MG63 (cell line): ENCODE measurements around the gene DNAH9. TPM values are rescaled to one million over a fixed set of nuclear protein-coding genes. Genes with fewer than 3 reads are reported as not detected.

ENCODE experiments used
- DNase-seq: peaks from one replicate; pipeline ENCODE4 v3.0.0-alpha.2; 2020
- H3K27me3 ChIP-seq: fragments of 250-450 bp; sonication (Bioruptor Pico); 2 replicates; pipeline ENCODE4 v1.5.1; 2020; ENCODE audit warnings: mild to moderate bottlenecking, moderate library complexity
- H3K36me3 ChIP-seq: fragments of 250-450 bp; sonication (Bioruptor Pico); 2 replicates; pipeline ENCODE4 v1.5.1; 2020; ENCODE audit warnings: mild to moderate bottlenecking, moderate library complexity
- H3K4me3 ChIP-seq: fragments of 250-450 bp; sonication (Bioruptor Pico); 2 replicates; pipeline ENCODE4 v1.5.1; 2020; ENCODE audit warnings: mild to moderate bottlenecking, moderate library complexity
- H3K9me3 ChIP-seq: fragments of 250-450 bp; sonication (Bioruptor Pico); 2 replicates; pipeline ENCODE4 v1.5.1; 2020; ENCODE audit warnings: mild to moderate bottlenecking, moderate library complexity
- total RNA-seq: library from RNA; depleted of rRNA; stranded (reverse); fragments of >200 nt; shearing (Covaris generic); gene quantifications from 2 replicates; pipeline ENCODE4 v1.2.3, GENCODE V29; 2014; ENCODE audit warnings: low replicate concordance

The DNAH9 gene
- total RNA-seq, 1 experiment from 2014 or later = not detected

GRCh38 chr17:11768106-11768505 is 169.8 kb downstream of the DNAH9 start:
- Histone ChIP-seq H3K4me3 (no peak overlapping the region), H3K27me3 (no peaks in the 10 kb centered on the region), H3K9me3 (no peaks in the 10 kb centered on the region), H3K36me3 (no peaks in the 10 kb centered on the region)
- no peak for DNase-seq

- H3K9me3 ChIP-seq = no peaks in the 10 kb centered on the region
- DNase-seq = no peak
- no peaks in the 10 kb centered on the region for H3K36me3 ChIP-seq
- no peak overlapping the region for H3K4me3 ChIP-seq
- H3K27me3 ChIP-seq = no peaks in the 10 kb centered on the region
These were observed 170.7 kb downstream of the DNAH9 start for GRCh38 chr17:11768981-11769380.

- H3K27me3 ChIP-seq = no peaks in the 10 kb centered on the region
These were observed 173.8 kb downstream of the DNAH9 start for GRCh38 chr17:11772031-11772430.

GRCh38 chr17:11779892-11780291 is 181.6 kb downstream of the DNAH9 start:
- Histone ChIP-seq H3K27me3 (no peaks in the 10 kb centered on the region), H3K4me3 (no peak overlapping the region), H3K9me3 (no peaks in the 10 kb centered on the region), H3K36me3 (no peaks in the 10 kb centered on the region)
- DNase-seq = no peak

More at GRCh38 chr17:11772031-11772430, 173.8 kb downstream of the DNAH9 start:
- Histone ChIP-seq H3K4me3 (no peak overlapping the region), H3K36me3 (no peaks in the 10 kb centered on the region), H3K9me3 (no peaks in the 10 kb centered on the region)
- DNase-seq = no peak

- no peaks in the 10 kb centered on the region for H3K27me3 ChIP-seq
- no peaks in the 10 kb centered on the region for H3K9me3 ChIP-seq
- no peaks in the 10 kb centered on the region for H3K36me3 ChIP-seq
- DNase-seq = no peak
- H3K4me3 ChIP-seq = no peak overlapping the region
These were observed 182.4 kb downstream of the DNAH9 start for GRCh38 chr17:11780621-11781020.

GRCh38 chr17:11786711-11787438 is 188.6 kb downstream of the DNAH9 start:
- no peak for DNase-seq
- no peaks in the 10 kb centered on the region for H3K27me3 ChIP-seq
- H3K9me3 ChIP-seq = no peaks in the 10 kb centered on the region
- H3K4me3 ChIP-seq = no peak overlapping the region
- no peaks in the 10 kb centered on the region for H3K36me3 ChIP-seq

- no peak overlapping the region for H3K4me3 ChIP-seq
- no peaks in the 10 kb centered on the region for H3K9me3 ChIP-seq
- no peaks in the 10 kb centered on the region for H3K27me3 ChIP-seq
- H3K36me3 ChIP-seq = no peaks in the 10 kb centered on the region
- no peak for DNase-seq
These were observed 197.6 kb downstream of the DNAH9 start for GRCh38 chr17:11795906-11796305.

GRCh38 chr17:11797803-11798202 is 199.5 kb downstream of the DNAH9 start:
- no peak overlapping the region for H3K4me3 ChIP-seq
- no peak for DNase-seq
- H3K36me3 ChIP-seq = no peaks in the 10 kb centered on the region
- H3K9me3 ChIP-seq = no peaks in the 10 kb centered on the region
- H3K27me3 ChIP-seq = no peaks in the 10 kb centered on the region

- no peaks in the 10 kb centered on the region for H3K36me3 ChIP-seq
- no peak overlapping the region for H3K4me3 ChIP-seq
- H3K9me3 ChIP-seq = no peaks in the 10 kb centered on the region
- 0 out of 2 replicates have a peak, but pooled peaks cover 2% of the 10 kb centered on the region for H3K27me3 ChIP-seq
- DNase-seq = no peak
These were observed 205.1 kb downstream of the DNAH9 start for GRCh38 chr17:11803231-11803969.

- no peaks in the 10 kb centered on the region for H3K36me3 ChIP-seq
- H3K9me3 ChIP-seq = no peaks in the 10 kb centered on the region
- 0 out of 2 replicates have a peak, but pooled peaks cover 2% of the 10 kb centered on the region for H3K27me3 ChIP-seq
- H3K4me3 ChIP-seq = no peak overlapping the region
- DNase-seq = no peak
These were observed 206.9 kb downstream of the DNAH9 start for GRCh38 chr17:11805138-11805537.

- no peak for DNase-seq
- Histone ChIP-seq H3K9me3 (no peaks in the 10 kb centered on the region), H3K27me3 (0 out of 2 replicates have a peak, but pooled peaks cover 2% of the 10 kb centered on the region), H3K4me3 (no peak overlapping the region), H3K36me3 (no peaks in the 10 kb centered on the region)
These were observed 207.7 kb downstream of the DNAH9 start for GRCh38 chr17:11805952-11806351.

- Histone ChIP-seq H3K9me3 (no peaks in the 10 kb centered on the region), H3K27me3 (0 out of 2 replicates have a peak, but pooled peaks cover 2% of the 10 kb centered on the region), H3K4me3 (no peak overlapping the region), H3K36me3 (no peaks in the 10 kb centered on the region)
- DNase-seq = no peak
These were observed 209.3 kb downstream of the DNAH9 start for GRCh38 chr17:11807606-11808005.

GRCh38 chr17:11813278-11813677 is 215.0 kb downstream of the DNAH9 start:
- Histone ChIP-seq H3K27me3 (no peaks in the 10 kb centered on the region), H3K36me3 (no peaks in the 10 kb centered on the region), H3K4me3 (no peak overlapping the region), H3K9me3 (no peaks in the 10 kb centered on the region)
- no peak for DNase-seq

- no peak for DNase-seq
- Histone ChIP-seq H3K9me3 (no peaks in the 10 kb centered on the region), H3K4me3 (no peak overlapping the region), H3K27me3 (no peaks in the 10 kb centered on the region), H3K36me3 (no peaks in the 10 kb centered on the region)
These were observed 215.6 kb downstream of the DNAH9 start for GRCh38 chr17:11813871-11814270.

GRCh38 chr17:11814655-11815262 is 216.5 kb downstream of the DNAH9 start:
- Histone ChIP-seq H3K9me3 (no peaks in the 10 kb centered on the region), H3K4me3 (no peak overlapping the region), H3K27me3 (no peaks in the 10 kb centered on the region), H3K36me3 (no peaks in the 10 kb centered on the region)
- no peak for DNase-seq

GRCh38 chr17:11816409-11816808 is 218.1 kb downstream of the DNAH9 start:
- H3K27me3 ChIP-seq = no peaks in the 10 kb centered on the region
- no peak overlapping the region for H3K4me3 ChIP-seq
- no peaks in the 10 kb centered on the region for H3K36me3 ChIP-seq
- DNase-seq = no peak
- H3K9me3 ChIP-seq = no peaks in the 10 kb centered on the region

GRCh38 chr17:11823862-11824261 is 225.6 kb downstream of the DNAH9 start:
- Histone ChIP-seq H3K9me3 (no peaks in the 10 kb centered on the region), H3K27me3 (no peaks in the 10 kb centered on the region), H3K4me3 (no peak overlapping the region), H3K36me3 (no peaks in the 10 kb centered on the region)
- no peak for DNase-seq
